GM18873 (cell line): Measurements from ENCODE around the gene TRPM2.
"Not testable (repeated sequence)": the region's sequence is repeated elsewhere in the genome, so short reads cannot be mapped to it uniquely, and the experiment has no call there.

ENCODE experiments used
- ATAC-seq: cut with Tn5 transposase; IDR thresholded peaks from one replicate; pipeline ENCODE4 v1.9.1; 2021; ENCODE audit warnings: mild to moderate bottlenecking, moderate library complexity, moderate number of reproducible peaks; ENCODE audit not compliant: unreplicated experiment, low FRiP score

TRPM2 gene

DNA sequence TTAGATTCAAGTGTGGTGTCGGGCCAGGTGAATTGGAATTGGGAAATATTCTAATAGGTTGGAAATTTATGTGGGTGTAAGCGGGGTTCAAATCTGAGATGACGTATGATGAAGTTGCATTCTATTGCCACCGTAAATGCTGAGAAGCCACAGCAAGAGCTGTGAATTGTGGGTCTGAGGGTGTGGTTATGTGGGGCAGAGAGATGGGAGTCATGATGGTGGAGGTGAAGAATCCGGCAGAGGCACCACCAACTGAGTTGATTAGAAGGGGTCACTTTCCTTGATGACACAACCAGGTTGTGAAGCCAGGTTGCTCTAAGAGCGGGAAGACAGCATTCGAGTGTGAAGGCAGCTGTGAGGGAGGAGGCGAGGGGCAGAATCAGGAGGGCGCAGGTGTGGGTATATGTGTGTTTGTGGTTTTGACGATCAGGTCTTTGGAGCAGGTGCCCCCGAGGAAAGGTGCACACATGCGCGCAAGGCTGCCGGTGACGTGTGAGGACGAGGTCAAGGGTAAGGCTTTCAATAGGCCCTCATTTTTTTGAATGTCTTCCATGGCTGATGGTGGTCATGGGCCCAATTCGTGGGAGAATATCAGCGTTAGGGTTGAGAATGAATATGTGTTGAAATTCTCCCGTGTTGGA, 120.6 kb downstream of the TRPM2 start:
- no peak for ATAC-seq

DNA sequence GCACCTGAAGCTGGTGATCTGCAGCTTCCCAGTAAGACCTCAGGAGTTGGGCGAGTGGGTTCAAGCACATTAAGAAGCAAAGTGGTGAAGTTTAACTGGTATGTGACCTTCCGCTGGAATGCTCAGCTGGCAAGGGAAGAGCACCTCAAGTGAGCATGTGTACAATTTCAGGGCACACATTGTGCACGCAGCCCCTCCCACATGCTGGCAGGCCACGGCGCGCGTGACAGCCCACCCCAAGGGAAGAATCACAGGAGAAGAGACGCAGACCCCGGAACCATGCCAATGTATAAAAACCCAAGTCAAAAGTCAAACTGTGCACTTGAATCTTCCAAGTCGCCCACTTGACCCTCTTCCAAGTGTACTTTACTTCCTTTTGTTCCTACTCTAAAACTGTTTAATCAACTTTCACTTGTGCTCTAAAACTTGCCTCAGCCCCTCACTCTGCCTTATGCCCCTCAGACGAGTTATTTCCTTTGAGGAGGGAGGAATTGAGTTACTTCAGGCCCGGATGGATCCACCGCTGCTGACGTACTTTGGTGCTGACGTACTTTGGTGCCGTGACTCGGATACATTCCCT, 121.9 kb downstream of the TRPM2 start:
- ATAC-seq = no peak

DNA sequence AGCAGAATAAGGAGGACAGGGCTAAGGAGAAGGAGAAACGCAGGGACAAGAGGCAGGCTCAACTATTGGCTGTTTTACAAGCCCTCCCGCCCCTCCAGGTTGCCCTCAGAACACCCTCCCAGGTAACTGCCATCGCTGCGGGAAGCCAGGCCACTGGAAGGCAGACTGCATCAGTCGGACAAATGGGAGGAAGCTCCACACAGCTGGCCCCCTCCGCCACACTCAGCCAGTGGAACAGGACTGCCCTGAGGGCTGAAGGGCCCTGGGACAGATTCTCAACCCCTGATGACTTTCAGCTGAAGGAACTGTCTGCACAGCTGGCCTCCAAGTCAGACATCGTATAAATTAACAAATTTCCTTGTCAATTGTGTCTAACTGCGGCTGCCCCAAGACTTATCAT, 123.7 kb downstream of the TRPM2 start:
- ATAC-seq = no peak

DNA sequence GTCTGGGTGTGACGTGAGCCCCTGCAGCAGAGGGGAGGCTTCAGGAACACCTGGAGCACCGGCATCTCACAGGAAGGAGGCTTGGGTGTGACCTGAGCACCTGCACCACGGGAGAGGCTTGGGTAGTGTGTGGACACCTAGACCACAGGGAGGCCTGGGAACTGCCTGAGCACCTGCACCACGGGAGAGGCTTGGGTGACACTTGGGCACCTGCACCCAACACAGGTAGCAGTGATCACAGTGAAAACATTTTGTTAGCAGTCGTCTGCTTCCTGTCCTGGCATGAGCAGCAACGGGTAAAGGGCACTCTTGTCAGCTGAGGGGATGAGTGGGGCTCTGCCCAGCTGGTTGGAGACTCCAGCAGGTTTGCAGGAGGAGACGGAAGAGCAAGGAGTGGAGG, 124.3 kb downstream of the TRPM2 start:
- ATAC-seq = no peak

DNA sequence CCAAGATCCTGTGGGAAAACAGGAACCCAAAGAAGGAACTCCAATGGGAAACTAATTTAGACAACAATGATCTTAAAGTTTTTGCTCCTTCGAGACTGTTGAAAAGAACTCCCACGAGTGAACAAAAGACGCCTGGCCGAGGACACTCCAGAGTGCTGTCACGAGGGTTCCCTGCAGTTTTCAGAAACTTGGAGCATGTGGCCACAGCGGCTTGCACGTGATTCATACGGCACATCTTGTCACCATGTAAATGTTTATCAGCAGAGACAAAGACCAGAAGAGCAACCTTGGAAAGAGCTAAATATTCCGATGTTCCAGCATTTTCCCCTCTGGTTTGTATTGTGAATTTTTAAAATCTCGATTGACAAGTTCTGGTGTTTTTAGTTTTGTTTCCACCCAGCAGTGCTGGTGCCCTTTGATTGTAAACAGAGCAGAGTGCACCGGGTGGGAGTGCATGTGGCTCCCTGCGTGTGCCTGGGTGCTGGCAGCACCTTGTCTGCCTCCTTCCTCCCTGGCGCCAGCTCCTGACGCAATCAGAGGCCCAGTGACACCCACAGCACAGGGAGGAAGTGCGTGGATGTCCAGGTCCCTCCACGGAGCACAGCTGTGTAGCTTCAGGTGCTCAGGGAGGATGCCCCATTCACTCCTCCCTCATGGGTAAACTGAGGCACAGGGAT, 124.8 kb downstream of the TRPM2 start:
- ATAC-seq = no peak

DNA sequence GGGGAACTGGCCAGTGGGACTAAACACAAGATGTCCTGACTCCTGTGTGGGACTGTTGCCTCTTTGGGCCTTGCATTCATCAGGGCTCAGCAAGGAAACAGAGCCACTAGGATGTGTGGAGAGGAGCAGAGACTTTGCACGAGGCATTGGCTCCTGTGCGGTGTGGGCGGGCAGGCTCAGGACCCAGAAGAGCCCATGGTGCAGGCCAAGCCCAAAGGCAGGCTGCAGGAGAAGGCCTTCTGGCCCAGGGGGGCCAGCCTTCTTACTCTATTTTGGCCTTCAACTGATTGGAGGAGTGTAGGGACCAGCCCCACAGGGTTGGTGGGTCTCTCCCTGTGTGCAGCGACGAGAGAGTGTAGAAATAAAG, 125.4 kb downstream of the TRPM2 start:
- ATAC-seq = no peak

DNA sequence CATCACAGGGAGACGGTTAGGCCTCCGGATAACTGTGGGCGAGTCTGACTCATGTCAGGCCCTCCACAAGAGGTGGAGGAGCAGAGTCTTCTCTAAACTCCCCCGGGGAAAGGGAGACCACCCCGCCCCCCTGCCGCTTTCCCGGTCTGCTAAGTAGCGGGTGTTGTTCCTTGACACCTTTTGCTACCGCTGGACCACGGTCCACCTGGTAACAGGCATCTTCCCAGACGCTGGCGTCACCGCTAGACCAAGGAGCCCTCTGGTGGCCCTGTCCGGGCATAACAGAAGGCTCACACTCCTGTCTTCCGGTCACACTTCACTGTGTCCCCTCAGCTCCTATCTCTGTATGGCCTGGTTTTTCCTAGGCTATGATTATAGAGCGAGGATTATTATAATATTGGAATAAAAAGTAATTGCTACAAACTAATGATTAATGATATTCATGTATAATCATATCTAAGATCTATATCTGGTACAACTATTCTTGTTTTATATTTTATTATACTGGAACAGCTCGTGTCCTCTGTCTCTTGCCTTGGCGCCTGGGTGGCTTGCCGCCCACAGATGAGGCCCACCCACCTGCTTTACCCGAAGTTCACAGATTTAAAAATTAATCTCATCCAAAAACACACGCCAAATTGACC, 126.3 kb downstream of the TRPM2 start:
- not testable (repeated sequence) for ATAC-seq

DNA sequence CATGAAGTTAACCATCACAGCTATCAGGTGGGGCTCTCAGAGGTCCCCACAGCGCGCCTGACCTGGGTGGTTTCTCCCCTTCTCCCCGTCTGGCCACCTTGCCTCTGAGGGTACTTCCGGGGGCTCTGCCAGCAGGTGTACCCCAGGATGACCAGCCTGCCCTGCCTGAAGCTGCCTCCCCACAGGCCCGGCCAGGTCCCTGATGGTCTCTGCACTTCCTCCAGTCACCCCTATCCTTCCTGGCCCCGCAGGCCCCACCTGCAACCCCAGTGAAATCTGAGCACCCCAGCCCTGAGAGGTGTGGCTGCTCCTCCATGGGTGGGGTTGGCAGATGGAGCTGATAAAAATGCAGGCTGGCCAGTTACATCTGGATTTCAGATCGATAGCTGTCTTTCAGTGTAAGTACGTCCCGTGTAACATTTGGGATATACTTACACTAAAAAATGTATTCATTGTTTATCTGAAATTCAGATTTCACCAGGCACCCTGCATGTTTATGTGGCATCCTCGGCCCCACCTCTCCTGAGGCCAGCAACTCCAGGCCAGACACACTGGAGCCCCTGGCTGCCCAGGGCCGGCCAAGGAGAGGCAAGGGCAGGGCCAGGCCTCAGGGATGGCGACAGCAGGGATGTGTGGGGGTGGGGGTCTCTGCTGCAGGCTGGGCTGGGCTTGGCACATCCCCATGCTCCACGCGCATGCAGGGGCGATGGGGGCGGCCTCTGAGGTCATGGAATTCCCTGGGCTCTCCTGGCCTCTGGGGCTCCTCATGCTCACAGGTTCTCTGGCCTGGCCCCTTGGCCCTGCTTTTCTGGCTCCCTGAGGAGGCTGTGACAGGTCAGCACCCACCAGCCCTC, 127.0 kb downstream of the TRPM2 start:
- ATAC-seq = no peak

DNA sequence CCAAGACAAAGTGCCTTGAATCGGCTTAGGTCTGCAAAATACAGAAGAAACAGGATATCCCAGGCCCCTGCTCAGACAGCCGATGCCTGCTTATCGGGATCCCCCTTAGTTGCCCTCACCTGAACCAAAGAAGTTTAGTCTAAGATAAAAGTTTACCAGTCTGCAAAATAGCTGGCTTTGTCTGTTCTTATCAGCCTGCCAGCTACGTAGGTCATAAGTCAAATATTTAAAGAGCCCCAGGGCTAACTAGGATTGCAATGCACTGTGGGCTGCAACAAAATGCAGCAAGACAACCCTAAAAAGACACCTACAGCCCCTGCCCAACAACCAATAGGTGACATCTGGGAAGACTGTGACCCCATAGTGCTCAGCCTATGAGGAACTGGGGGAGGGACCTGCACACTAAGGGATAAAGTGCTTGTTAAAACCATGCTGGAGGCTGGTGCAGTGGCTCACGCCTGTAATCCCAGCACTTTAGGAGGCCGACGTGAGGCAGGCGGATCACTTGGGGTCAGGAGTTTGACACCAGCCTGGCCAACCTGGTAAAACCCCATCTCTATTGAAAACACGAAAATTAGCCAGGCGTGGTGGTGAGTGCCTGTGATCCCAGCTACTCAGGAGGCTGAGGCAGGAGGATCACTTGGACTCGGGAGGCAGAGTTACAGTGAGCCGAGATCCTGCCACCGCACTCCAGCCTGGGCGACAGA, 129.3 kb downstream of the TRPM2 start:
- no peak for ATAC-seq

DNA sequence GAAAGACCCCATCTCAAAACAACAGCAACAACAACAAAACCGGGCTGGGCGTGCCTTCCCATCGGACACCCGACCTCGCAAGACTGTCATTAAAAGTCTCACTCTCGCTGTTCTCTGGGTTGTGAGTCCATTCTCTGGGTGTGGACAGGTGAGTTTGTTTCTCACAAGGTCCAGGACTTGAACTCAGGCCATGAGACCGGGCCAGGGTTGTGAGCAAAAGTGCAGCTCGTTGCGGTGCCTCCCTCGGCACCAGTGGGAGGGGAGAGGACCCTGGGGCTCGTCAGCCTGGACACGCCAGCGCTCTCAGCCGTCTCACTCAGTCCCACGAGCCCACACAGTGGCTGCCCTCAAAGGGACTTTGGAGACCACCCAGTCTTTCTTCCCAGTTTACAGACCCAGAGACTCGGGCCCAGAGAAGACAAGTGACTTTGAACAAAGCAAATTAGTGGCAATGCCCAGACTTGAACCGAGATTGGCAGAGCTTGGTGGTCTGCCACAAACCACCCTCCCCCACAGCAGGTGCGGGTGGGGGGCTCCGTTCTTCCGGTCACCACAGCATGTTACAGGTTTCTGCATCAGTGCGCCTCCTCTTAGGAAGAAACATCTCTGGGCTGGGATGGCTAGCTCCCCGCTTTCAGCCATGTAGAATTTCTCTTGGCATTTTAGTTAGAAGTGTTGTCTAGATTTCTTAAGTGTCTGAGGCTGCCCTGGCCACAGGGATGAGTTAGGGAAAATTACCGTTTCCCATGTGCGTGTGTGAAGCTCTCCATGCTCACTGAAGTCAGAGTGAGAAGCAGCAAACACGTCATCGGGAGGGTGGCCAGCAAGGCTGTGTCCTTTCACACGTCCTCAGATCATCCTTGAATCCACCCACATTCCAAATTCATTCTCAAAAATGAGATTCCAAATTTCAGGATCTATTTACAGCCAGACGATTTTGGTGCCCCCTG, 130.1 kb downstream of the TRPM2 start:
- ATAC-seq = no peak

DNA sequence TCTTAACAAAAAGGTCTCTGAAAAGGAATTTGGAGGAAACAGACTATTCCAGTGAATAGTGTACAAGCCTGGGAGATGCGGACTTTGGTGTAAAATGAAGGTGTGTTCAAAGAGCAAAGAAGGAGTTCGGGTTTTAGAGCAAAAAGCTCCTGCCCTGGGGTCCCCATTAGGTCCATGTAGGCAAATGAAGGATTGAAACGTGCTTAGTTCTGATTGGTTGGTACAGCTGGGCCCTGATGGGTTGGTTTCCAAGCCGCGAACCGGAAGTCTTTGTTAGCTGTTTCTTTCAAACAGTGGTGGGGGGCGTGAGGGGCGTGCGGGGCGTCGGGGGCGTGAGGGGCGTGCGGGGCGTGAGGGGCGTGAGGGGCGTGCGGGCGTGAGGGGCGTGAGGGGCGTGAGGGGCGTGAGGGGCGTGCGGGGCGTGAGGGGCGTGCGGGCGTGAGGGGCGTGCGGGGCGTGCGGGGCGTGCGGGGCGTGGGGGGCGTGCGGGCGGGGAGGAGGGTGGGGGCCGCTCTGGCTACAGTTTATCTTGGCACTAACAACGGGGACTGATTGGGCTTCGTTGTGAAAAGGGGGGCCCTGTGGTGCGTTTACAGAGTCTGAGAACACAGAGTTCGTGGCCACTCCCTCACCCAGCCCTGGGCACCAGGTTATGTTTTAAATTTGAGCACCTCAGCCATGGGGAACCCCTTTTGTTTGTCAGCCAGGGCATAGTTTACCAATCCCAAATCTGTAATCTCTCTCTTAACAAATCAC, 131.3 kb downstream of the TRPM2 start:
- no peak for ATAC-seq

DNA sequence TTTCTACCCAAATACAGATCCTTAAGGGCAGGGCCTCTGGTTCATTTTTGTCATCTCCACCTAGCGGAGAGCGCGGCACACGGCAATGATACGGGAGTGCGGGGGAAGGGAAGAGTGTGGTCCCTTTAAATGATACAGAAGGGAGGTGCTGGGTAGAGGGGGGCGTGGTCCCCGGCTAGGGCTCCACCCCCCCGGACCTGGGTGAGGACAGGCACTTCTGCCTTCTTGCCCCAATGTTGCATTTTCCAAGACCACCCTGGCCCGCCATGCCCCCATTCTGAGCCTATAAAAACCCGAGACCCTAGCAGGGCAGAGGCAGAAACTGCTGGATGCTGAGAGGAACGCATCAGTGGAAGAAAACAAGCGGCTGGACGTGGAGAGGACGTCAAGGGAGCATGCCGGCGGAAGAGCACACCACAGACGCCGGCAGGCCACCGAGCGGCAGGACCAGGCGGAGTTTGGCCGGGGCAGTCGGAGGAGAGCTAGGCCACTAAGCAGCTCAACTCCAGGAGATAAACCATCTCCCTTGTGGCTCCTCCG, 131.9 kb downstream of the TRPM2 start:
- no peak for ATAC-seq

DNA sequence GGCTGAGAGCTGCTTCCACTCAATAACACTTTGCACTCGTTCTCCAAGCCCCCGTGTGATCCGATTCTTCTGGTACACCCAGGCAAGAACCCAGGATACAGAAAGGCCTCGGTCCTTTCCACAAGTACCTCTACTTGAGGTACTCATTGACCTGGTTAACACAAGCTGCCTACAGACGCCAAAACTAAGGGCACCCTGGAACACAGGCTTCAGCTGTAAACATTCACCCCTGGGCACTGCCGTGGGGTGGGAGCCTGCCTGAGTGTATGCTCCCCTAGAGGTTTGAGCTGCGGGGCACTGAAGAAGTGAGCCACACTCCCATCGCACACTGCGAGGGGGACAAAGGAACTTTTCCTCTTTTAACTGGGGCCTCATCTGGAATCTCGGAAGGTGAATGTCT, 132.4 kb downstream of the TRPM2 start:
- ATAC-seq = no peak

DNA sequence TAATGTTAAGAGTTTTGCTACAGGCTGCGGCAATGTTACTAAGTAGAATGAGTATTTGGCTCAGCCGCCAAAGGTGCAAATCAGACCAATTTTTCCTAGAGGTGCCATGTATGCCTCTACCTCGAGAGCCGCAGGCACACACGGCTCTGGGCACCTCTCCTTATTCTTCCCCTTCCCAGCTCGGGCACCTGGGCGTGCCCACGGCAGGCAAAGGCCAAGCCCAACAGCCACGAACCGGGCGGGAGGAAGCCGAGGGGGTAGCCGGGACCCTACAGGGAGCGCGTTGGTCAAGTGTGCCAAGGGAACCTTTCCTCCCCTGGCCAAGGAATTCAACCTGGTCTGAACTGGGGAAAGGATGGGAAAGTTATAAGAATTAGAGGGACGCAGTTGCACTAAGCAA, 132.9 kb downstream of the TRPM2 start:
- ATAC-seq = no peak

DNA sequence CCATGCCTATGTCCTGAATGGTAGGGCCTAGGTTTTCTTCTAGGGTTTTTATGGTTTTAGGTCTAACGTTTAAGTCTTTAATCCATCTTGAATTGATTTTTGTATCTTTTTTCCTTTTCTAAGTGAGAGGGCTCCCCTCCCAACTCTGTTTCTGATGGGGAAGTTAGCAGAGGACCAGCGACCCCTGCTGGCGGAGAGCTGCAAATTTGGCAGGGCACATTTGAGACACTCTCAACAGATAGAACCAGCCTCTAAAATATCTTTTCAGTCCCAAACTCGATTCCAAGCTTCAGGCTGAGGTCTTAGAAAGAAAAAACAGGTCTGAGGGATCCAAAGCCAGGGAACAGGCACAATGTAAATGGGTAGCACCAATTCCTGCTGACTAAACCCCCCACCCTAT, 134.4 kb downstream of the TRPM2 start:
- no peak for ATAC-seq

DNA sequence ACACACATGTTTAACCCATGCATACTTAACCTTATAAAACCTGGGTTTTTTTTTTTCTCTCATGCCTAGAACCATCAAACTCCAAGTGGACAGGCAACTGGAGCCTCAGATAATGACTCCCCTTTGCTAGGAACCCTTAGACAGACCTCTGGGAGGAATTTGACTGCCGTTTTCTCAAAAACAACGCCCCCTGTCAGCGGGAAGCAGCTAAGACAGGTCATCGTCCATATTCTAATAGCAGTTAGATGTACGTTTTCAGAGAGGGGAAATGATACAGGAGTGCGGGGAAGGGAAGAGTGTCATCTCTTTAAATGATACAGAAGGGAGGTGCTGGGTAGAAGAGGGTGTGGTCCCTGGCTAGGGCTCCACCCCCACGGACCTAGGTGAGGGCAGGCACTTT, 136.5 kb downstream of the TRPM2 start:
- ATAC-seq = no peak

DNA sequence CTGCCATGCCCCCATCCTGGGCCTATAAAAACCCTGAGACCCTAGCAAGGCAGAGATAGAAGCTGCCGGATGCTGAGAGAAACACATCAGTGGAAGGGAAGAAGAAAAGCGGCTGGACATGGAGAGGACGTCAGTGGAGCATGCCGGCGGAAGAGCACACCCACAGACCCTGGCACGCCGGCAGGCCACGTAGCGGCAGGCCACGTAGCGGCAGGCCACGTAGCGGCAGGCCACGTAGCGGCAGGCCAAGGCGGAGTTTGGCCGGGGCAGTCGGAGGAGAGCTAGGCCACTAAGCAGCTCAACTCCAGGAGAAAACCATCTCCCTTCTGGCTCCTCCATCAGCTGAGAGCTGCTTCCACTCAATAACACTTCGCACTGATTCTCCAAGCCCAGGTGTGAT, 137.0 kb downstream of the TRPM2 start:
- no peak for ATAC-seq

DNA sequence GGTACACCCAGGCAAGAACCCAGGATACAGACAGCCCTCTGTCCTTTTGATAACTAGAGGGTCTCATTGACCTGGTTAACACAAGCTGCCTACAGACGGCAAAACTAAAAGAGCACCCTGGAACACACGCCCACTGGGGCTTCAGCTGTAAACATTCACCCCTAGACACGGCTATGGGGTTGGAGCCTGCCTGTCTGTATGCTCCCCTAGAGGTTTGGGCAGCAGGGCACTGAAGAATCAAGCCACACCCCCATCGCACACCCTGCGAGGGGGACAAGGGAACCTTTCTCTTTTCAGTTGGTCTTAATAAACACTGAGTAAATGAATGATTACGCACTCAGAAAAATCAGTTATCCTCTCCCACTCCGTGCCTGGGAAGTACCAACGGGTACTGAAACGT, 137.4 kb downstream of the TRPM2 start:
- no peak for ATAC-seq
